Breast epithelium (tissue), 4 donors: ENCODE results near the gene ZDHHC23. TPM values are rescaled to one million over a fixed set of nuclear protein-coding genes. Genes with fewer than 3 reads are reported as not detected.
A peak's percentile ranks its signal among the peaks of the same experiment; 100 is the strongest.

Experiments used
- DNase-seq, 2 donors: peaks; one replicate each; pipeline ENCODE4 v3.0.0-alpha.2; 2019; ENCODE audit warnings: low spot score in 2 of 2
- H3K27ac ChIP-seq, 2 donors: fragments of 200-600 bp; sonication (generic) in 1 of 2; one replicate each; pipeline ENCODE4 v1.5.1; 2016 to 2019; ENCODE audit warnings: mild to moderate bottlenecking in 1 of 2
- H3K27me3 ChIP-seq, 2 donors: fragments of 200-600 bp; sonication (generic) in 1 of 2; one replicate each; pipeline versions ENCODE4 v1.5.1 to v1.6.0; 2017 to 2019; ENCODE audit warnings: control low read depth in 1 of 2, mild to moderate bottlenecking in 1 of 2
- H3K36me3 ChIP-seq: fragments of 200-600 bp; one replicate; pipeline ENCODE4 v1.5.1; 2019
- H3K4me1 ChIP-seq, 2 donors: fragments of 200-600 bp; sonication (generic); one replicate each; pipeline ENCODE4 v1.5.1; 2016 to 2019; ENCODE audit warnings: control low read depth in 1 of 2
- H3K4me3 ChIP-seq, 3 donors: fragments of 200-600 bp; sonication (generic); 1 replicate in 2 of 3; 2 replicates in 1 of 3; pipeline ENCODE4 v1.5.1; 2016 to 2019; ENCODE audit warnings: mild to moderate bottlenecking in 3 of 3, moderate library complexity in 2 of 3
- H3K9me3 ChIP-seq, 2 donors: fragments of 200-600 bp; sonication (generic) in 1 of 2; one replicate each; pipeline ENCODE4 v1.5.1; 2016 to 2019; ENCODE audit warnings: control low read depth in 1 of 2
- POLR2A ChIP-seq: fragments of 450-650 bp; IDR thresholded peaks from one replicate; pipeline ENCODE4 v1.6.1; 2016; ENCODE audit warnings: antibody characterized with exemption, mild to moderate bottlenecking, moderate library complexity
- POLR2AphosphoS5 ChIP-seq, 3 donors: sonication (generic); formaldehyde crosslinking; IDR thresholded peaks; one replicate each; pipeline ENCODE4 v1.6.1; 2017; ENCODE audit warnings: antibody characterized with exemption in 3 of 3
- intact Hi-C: fragments of 100-400 bp; cut with DNase I; formaldehyde crosslinking; loops from one replicate; pipeline ENCODE4 v1.15.1; 2023; ENCODE audit warnings: low total_unique reads
- total RNA-seq, 3 donors: library from RNA; depleted of rRNA; stranded (reverse); fragments of >200 nt; gene quantifications; one replicate each; pipeline ENCODE4 v1.1.0, GENCODE V29; 2016
- TF ChIP-seq, protein P1 (sequence below), 3 donors: fragments of 450-650 bp; IDR thresholded peaks; one replicate each; pipeline ENCODE4 v1.5.1; 2016 to 2017; ENCODE audit warnings: antibody characterized with exemption in 3 of 3, mild to moderate bottlenecking in 3 of 3, moderate library complexity in 3 of 3

Gene ZDHHC23
- total RNA-seq, 3 donors from 2014 or later, result 3.5 to 9.2 (median 7.2) TPM

GRCh38 chr3:113948015-113948917 lies 453 bp downstream of the ZDHHC23 start:
- intact Hi-C loops, result no loop called here
- Histone ChIP-seq H3K27ac (peak overlapping the region; percentile 71 to 80), H3K27me3 (no peaks in the 10 kb centered on the region), H3K9me3 (no peaks in the 10 kb centered on the region), H3K4me1 (no peaks in the 10 kb centered on the region), H3K4me3 (peak overlapping the region; percentile 75 to 92 (median 82)), H3K36me3 (no peaks in the 10 kb centered on the region)
- no peak for DNase-seq
- TF ChIP-seq, protein P1, sequence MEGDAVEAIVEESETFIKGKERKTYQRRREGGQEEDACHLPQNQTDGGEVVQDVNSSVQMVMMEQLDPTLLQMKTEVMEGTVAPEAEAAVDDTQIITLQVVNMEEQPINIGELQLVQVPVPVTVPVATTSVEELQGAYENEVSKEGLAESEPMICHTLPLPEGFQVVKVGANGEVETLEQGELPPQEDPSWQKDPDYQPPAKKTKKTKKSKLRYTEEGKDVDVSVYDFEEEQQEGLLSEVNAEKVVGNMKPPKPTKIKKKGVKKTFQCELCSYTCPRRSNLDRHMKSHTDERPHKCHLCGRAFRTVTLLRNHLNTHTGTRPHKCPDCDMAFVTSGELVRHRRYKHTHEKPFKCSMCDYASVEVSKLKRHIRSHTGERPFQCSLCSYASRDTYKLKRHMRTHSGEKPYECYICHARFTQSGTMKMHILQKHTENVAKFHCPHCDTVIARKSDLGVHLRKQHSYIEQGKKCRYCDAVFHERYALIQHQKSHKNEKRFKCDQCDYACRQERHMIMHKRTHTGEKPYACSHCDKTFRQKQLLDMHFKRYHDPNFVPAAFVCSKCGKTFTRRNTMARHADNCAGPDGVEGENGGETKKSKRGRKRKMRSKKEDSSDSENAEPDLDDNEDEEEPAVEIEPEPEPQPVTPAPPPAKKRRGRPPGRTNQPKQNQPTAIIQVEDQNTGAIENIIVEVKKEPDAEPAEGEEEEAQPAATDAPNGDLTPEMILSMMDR (IDR thresholded peaks at IDR 0.05), result no peak
- no peak for TF ChIP-seq POLR2AphosphoS5 (IDR thresholded peaks at IDR 0.05)
- no peak for TF ChIP-seq POLR2A

DNA sequence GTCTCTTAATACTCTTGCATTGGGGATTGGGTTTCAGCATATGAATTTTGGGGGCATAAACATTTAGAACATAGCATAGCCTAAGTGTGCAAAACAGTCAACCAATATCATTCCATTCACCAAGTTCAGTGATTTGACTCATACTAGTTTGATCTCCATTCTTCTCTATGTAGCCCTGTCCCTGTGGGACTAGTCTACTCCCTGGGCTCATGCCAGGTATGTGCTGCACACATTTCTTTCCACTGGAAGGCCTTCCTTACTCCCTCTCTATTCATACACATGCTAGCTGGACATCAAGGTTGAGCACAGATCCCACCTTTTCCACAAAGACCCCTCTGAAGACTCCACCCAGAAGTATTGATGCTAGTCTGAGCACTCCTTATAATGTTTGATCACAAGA lies 5.1 kb downstream of the ZDHHC23 start:
- H3K27me3 ChIP-seq, result no peaks in the 10 kb centered on the region
- no peaks in the 10 kb centered on the region for H3K4me1 ChIP-seq
- no peak for DNase-seq
- H3K9me3 ChIP-seq, result no peaks in the 10 kb centered on the region
- no peak overlapping the region for H3K27ac ChIP-seq
- TF ChIP-seq, protein P1 (IDR thresholded peaks at IDR 0.05), result no peak
- TF ChIP-seq POLR2AphosphoS5 (IDR thresholded peaks at IDR 0.05) (no peak), POLR2A (no peak)
- no peak overlapping the region for H3K4me3 ChIP-seq
- intact Hi-C loops, result no loop called here
- no peaks in the 10 kb centered on the region for H3K36me3 ChIP-seq

- H3K9me3 ChIP-seq, result no peaks in the 10 kb centered on the region
- H3K4me1 ChIP-seq, result no peaks in the 10 kb centered on the region
- H3K4me3 ChIP-seq, result peak overlapping the region in 1 of 3 donors; percentile 29
- peak overlapping the region; percentile 16 to 23 for H3K27ac ChIP-seq
- TF ChIP-seq POLR2A (no peak), POLR2AphosphoS5 (IDR thresholded peaks at IDR 0.05) (no peak)
- H3K27me3 ChIP-seq, result no peaks in the 10 kb centered on the region
- no peaks in the 10 kb centered on the region for H3K36me3 ChIP-seq
- intact Hi-C loops, result no loop called here
- peak in 1 of 2 donors; percentile 75 for DNase-seq
Measured at GRCh38 chr3:113953677-113954076, 5.9 kb downstream of the ZDHHC23 start.

GRCh38 chr3:113954091-113954685 lies 6.4 kb downstream of the ZDHHC23 start:
- intact Hi-C loops, result no loop called here
- TF ChIP-seq, protein P1 (IDR thresholded peaks at IDR 0.05), result no peak
- no peak for TF ChIP-seq POLR2AphosphoS5 (IDR thresholded peaks at IDR 0.05)
- no peak for TF ChIP-seq POLR2A

DNA sequence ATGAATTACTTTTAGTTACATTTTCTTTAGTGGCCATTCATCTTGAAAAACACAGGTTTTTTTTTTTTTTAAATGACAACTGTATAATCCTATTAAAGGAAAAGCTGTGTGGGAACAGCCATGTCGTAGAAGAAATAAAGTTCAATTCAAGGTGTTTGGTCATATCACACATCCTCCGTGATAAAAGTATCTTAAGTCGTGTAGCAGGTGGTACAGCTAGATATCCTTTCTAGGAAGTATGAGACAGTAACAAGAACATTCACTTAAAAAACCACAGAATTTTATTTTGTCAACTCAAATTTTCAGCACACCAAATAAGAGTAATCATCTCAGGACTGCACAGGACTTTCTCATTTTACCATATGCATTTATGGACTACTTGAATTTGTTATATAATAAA lies 16.1 kb downstream of the ZDHHC23 start:
- H3K9me3 ChIP-seq, result no peaks in the 10 kb centered on the region
- DNase-seq, result no peak
- TF ChIP-seq POLR2AphosphoS5 (IDR thresholded peaks at IDR 0.05) (no peak), POLR2A (no peak)
- TF ChIP-seq, protein P1 (IDR thresholded peaks at IDR 0.05), result no peak
- no peak overlapping the region for H3K27ac ChIP-seq
- H3K27me3 ChIP-seq, result no peaks in the 10 kb centered on the region
- no peaks in the 10 kb centered on the region for H3K4me1 ChIP-seq
- H3K4me3 ChIP-seq, result no peak overlapping the region
- intact Hi-C loops, result no loop called here
- no peaks in the 10 kb centered on the region for H3K36me3 ChIP-seq

More at GRCh38 chr3:113954091-113954685, 6.4 kb downstream of the ZDHHC23 start:
- Histone ChIP-seq H3K27ac (peak overlapping the region in 1 of 2 donors; percentile 16), H3K4me1 (no peaks in the 10 kb centered on the region), H3K9me3 (no peaks in the 10 kb centered on the region), H3K27me3 (no peaks in the 10 kb centered on the region), H3K36me3 (no peaks in the 10 kb centered on the region), H3K4me3 (peak overlapping the region in 1 of 3 donors; percentile 29)
- peak in 1 of 2 donors; percentile 81 for DNase-seq
